Stimulated activated effector memory CD8-positive, alpha-beta T cell treated with anti-CD3 and anti-CD28 coated beads, Interleukin-12 subunit alpha, Interleukin-12 subunit beta, amount 100 ng/mL, for 72 hours (primary cell): ENCODE measurements around the gene ERMARD.

Experiments used
- ATAC-seq: fragments of 150-1000 bp; cut with Tn5 transposase; 2 replicates; pipeline ENCODE4 v1.10.0; 2021
- DNase-seq, 2 donors: peaks; one replicate each; pipeline ENCODE4 v3.0.0; 2021 to 2022; ENCODE audit warnings: low spot score in 2 of 2
- H3K27ac Mint-ChIP-seq: one replicate; pipeline ENCODE4 v1.8.0; 2022; ENCODE audit warnings: mild to moderate bottlenecking, mixed read lengths
- H3K36me3 Mint-ChIP-seq: one replicate; pipeline ENCODE4 v1.8.0; 2022; ENCODE audit warnings: mild to moderate bottlenecking, mixed read lengths
- H3K4me1 Mint-ChIP-seq: one replicate; pipeline ENCODE4 v1.8.0; 2022; ENCODE audit warnings: mixed read lengths
- H3K4me3 Mint-ChIP-seq: one replicate; pipeline ENCODE4 v1.8.0; 2022; ENCODE audit warnings: mild to moderate bottlenecking, mixed read lengths
- H3K9me3 Mint-ChIP-seq: one replicate; pipeline ENCODE4 v1.8.0; 2022; ENCODE audit warnings: mixed read lengths

Gene ERMARD

GRCh38 chr6:169800668-169801395, 49.4 kb downstream of the ERMARD start:
- H3K4me1 Mint-ChIP-seq, result peaks cover 32% of the 10 kb centered on the region
- no peak overlapping the region for H3K27ac Mint-ChIP-seq
- H3K4me3 Mint-ChIP-seq, result no peak overlapping the region
- peak in 1 of 2 donors; percentile 42 for DNase-seq
- no peaks in the 10 kb centered on the region for H3K9me3 Mint-ChIP-seq
- H3K36me3 Mint-ChIP-seq, result no peaks in the 10 kb centered on the region
- no peak for ATAC-seq

DNA sequence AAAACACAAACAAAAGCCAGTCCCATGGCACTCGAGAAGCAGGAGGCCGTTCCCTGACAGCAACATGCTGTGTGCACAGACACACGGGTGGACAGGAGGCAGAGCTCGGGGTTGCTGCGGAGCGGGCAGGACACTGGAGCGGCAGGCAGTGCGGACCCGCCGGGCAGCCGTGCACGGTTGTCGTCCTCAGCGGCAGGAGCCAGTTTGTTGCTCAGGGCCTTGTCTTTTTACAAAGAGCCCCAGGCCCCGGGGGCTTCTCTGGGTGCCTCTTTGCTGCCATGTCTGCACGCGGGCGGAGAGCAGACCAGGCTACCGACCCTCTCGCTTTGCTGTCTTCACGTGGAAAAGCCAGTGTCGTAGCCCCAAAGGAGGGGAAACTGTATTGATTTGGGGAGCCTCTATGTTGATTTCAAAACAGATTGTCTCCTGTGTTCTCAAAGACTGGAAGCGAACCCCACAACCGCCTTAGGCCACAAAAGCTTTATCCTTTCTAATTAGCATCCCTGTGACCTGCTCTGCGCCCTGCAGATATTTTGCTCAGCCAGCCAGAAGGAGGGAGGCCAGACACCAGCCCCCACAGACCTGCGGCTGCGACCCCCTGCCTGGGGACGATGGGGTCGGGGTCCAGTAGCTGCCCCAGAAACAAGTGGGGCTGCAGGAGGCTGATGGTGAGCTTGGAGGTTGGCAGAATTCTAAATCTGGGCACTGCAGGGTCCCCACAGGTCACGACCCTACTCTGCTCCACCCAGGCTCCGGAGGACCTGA, 50.2 kb downstream of the ERMARD start:
- Mint-ChIP-seq H3K4me3 (no peak overlapping the region), H3K36me3 (no peaks in the 10 kb centered on the region)

DNA sequence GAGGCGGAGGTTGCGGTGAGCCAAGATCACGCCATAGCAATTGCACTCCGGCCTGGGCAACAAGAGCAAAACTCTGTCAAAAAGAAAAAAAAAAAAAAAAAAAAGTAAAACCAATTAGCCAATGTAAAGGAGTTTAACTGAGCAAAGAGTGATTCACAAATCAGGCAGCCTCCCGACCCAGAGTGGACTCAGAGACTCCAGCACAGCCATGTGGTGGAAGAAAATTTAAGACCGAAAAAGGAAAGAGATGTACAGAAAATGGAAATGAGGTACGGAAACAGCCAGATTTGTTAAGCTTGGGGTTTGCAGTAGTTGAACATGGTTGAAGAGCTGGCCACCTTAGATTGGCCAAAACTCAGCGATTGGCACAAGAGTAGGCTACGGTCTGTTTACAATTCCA, 51.4 kb downstream of the ERMARD start:
- ATAC-seq (no peak), DNase-seq (no peak)
- H3K4me3 Mint-ChIP-seq, result peak overlapping the region; percentile 2
- no peaks in the 10 kb centered on the region for H3K9me3 Mint-ChIP-seq
- no peak overlapping the region for H3K27ac Mint-ChIP-seq
- H3K4me1 Mint-ChIP-seq, result peaks cover 51% of the 10 kb centered on the region
- H3K36me3 Mint-ChIP-seq, result no peaks in the 10 kb centered on the region

More for the DNA sequence above, 50.2 kb downstream of the ERMARD start:
- peak in 1 of 2 donors; percentile 25 for DNase-seq
- H3K9me3 Mint-ChIP-seq, result no peaks in the 10 kb centered on the region
- ATAC-seq, result no peak
- H3K4me1 Mint-ChIP-seq, result peaks cover 39% of the 10 kb centered on the region
- H3K27ac Mint-ChIP-seq, result no peak overlapping the region

DNA sequence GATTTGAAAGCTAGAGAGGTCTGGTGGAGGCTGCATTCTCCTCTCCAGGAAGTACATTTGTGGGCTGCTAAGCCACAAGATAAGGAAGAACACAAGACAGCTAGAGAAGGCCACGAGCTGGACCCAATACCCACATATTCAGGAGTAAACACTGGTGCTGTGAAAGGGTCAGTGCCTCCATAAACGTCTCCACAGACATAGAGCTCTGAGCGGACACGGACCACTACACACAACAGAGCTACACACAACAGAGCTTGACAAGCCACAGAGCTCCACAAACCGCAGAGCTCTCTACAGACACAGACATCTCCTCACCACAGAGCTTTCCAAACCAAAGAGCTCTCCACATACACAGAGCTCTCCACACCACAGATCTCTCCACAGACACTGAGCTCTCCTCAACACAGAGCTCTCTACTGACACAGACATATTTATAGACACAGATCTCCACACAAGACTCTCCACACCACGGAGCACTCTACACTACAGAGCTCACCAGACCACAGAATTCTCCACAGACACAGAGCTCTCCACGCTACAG, 51.9 kb downstream of the ERMARD start:
- H3K9me3 Mint-ChIP-seq, result no peaks in the 10 kb centered on the region
- ATAC-seq (peak; percentile 34), DNase-seq (peak in 1 of 2 donors; percentile 47)
- no peak overlapping the region for H3K27ac Mint-ChIP-seq
- H3K36me3 Mint-ChIP-seq, result no peaks in the 10 kb centered on the region
- H3K4me3 Mint-ChIP-seq, result peak overlapping the region; percentile 2
- H3K4me1 Mint-ChIP-seq, result peaks cover 54% of the 10 kb centered on the region

DNA sequence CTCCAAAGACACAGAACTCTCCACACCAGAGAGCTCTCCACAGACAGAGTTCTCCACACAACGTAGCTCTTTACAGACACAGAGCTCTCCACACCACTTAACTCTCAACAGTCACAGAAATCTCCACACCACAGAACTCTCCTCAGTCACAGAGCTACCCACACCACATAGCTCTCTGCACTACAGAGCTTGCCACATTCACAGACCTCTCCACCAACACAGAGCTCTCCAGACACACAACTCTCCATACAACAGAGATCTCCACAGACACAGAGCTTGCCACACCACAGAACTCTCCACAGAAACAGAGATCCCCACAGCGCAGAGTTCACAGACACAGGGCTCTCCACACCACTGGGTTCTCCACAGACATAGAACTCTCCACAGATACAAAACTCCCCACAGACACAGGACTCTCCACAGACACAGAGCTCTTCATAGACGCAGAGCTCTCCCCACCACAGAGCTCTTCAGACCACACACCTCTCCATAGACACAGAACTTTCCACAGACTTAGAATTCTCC, 52.5 kb downstream of the ERMARD start:
- no peaks in the 10 kb centered on the region for H3K9me3 Mint-ChIP-seq
- H3K27ac Mint-ChIP-seq, result peak overlapping the region; percentile 0
- DNase-seq (no peak), ATAC-seq (peak; percentile 33)
- H3K36me3 Mint-ChIP-seq, result no peaks in the 10 kb centered on the region
- peaks cover 54% of the 10 kb centered on the region for H3K4me1 Mint-ChIP-seq
- peak overlapping the region; percentile 2 for H3K4me3 Mint-ChIP-seq

GRCh38 chr6:169804427-169804826, 53.0 kb downstream of the ERMARD start:
- Mint-ChIP-seq H3K4me3 (no peak overlapping the region), H3K36me3 (no peaks in the 10 kb centered on the region), H3K9me3 (no peaks in the 10 kb centered on the region), H3K4me1 (peaks cover 54% of the 10 kb centered on the region), H3K27ac (peak overlapping the region; percentile 0)
- no peak for DNase-seq
- ATAC-seq, result peak; percentile 2

DNA sequence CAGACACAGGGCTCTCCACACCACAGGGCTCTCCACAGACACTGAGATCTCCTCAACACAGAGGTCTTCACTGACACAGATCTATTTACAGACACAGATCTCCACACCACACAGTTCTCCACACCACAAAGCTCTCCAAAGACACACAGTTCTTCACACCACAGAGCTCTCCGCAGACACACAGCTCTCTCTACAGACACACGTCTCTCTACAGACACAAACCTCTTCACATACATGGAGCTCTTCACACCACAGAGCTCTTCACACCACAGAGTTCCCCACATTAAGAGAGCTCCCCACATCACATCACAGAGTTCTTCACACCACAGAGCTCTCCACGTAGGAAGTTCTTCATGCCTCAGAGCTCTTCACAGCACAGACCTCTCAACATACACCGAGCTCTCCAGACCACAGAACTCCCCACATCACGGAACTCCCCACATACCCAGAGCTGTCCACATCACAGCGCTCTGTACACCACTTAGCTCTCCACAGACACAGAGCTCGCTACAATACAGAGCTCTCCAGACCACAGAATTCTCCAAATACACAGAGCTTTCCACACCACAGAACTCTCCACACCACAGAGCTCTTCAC, 53.9 kb downstream of the ERMARD start:
- H3K9me3 Mint-ChIP-seq, result no peaks in the 10 kb centered on the region
- no peaks in the 10 kb centered on the region for H3K36me3 Mint-ChIP-seq
- ATAC-seq (peak; percentile 26), DNase-seq (peak in 1 of 2 donors; percentile 40)
- H3K4me3 Mint-ChIP-seq, result no peak overlapping the region
- peak overlapping the region; percentile 6 for H3K27ac Mint-ChIP-seq
- peaks cover 62% of the 10 kb centered on the region for H3K4me1 Mint-ChIP-seq

- Mint-ChIP-seq H3K36me3 (no peaks in the 10 kb centered on the region), H3K9me3 (no peaks in the 10 kb centered on the region), H3K27ac (peak overlapping the region; percentile 36), H3K4me1 (peaks cover 63% of the 10 kb centered on the region), H3K4me3 (no peak overlapping the region)
- DNase-seq, result no peak
- no peak for ATAC-seq
Observed at GRCh38 chr6:169806701-169807100, 55.3 kb downstream of the ERMARD start.

DNA sequence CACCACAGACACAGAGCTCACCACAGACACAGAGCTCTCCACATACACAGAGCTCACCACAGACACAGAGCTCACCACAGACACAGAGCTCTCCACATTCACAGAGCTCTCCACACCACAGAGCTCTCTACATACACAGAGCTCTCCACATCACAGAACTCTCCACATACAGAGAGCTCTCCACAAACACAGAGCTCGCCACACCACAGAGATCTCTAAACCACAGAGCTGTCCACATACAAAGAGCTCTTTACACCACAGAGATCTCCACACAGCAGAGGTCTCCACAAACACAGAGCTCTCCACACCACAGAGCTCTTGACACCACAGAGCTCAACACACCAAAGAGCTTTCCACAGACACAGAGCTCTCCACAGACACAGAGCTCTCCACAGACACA, 55.8 kb downstream of the ERMARD start:
- H3K27ac Mint-ChIP-seq, result no peak overlapping the region
- peaks cover 63% of the 10 kb centered on the region for H3K4me1 Mint-ChIP-seq
- no peak overlapping the region for H3K4me3 Mint-ChIP-seq
- no peaks in the 10 kb centered on the region for H3K9me3 Mint-ChIP-seq
- H3K36me3 Mint-ChIP-seq, result no peaks in the 10 kb centered on the region
- DNase-seq (peak in 1 of 2 donors; percentile 42), ATAC-seq (no peak)

DNA sequence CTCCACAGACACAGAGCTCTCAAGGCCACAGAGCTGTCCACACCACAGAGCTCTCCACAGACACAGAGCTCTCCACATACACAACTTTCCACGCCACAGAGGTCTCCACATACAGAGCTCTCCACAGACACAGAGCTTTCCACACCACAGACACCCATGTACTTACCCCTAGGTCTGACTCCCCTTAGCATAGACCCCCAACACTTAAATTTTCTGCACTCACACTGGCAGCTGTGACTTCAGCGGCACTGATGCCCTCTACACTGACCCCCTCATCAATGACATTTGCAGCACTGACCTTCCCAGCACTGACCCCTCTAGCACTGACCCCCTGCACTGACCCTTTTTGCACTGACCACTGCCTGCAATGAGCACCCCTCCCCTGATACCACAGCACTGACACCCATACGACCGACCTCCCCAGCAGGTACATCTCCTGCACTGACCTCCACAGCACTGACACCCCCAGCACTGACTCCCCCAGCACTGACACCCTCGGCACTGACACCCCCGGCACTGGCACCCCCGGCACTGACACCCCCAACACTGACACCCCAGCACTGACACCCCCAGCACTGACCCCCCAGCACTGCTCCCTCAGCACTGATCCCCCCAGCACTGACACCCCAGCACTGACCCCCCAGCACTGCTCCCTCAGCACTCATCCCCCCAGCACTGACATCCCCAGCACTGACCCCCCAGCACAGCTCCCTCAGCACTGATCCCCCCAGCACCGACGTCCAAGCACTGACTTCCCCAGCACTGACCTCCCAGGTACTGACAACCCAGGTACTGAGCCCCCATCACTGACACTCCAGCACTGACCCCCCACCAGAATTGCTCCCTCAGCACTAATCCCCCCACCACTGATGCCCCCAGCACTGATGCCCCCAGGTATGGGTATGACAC, 56.5 kb downstream of the ERMARD start:
- Mint-ChIP-seq H3K36me3 (no peaks in the 10 kb centered on the region), H3K4me3 (no peak overlapping the region), H3K27ac (no peak overlapping the region), H3K9me3 (no peaks in the 10 kb centered on the region), H3K4me1 (peaks cover 60% of the 10 kb centered on the region)
- ATAC-seq, result no peak
- DNase-seq, result no peak

DNA sequence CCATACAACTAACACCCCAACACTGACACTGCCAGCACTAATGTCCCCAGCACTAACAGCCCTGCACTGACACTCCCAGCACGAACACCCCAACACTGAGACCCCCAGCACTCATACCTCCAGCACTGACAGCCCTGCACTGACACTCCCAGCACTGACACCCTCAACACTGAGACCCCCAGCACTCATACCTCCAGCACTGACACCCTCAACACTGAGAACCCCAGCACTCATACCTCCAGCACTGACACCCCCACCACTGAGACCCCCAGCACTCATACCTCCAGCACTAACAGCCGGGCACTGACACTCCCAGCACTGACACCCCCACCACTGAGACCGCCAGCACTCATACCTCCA, 57.2 kb downstream of the ERMARD start:
- Mint-ChIP-seq H3K36me3 (no peaks in the 10 kb centered on the region), H3K27ac (no peak overlapping the region), H3K4me3 (no peak overlapping the region), H3K9me3 (no peaks in the 10 kb centered on the region), H3K4me1 (peaks cover 54% of the 10 kb centered on the region)
- ATAC-seq, result no peak
- DNase-seq, result peak in 1 of 2 donors; percentile 13

GRCh38 chr6:169809386-169809785, 58.0 kb downstream of the ERMARD start:
- Mint-ChIP-seq H3K36me3 (no peaks in the 10 kb centered on the region), H3K4me3 (no peak overlapping the region)

DNA sequence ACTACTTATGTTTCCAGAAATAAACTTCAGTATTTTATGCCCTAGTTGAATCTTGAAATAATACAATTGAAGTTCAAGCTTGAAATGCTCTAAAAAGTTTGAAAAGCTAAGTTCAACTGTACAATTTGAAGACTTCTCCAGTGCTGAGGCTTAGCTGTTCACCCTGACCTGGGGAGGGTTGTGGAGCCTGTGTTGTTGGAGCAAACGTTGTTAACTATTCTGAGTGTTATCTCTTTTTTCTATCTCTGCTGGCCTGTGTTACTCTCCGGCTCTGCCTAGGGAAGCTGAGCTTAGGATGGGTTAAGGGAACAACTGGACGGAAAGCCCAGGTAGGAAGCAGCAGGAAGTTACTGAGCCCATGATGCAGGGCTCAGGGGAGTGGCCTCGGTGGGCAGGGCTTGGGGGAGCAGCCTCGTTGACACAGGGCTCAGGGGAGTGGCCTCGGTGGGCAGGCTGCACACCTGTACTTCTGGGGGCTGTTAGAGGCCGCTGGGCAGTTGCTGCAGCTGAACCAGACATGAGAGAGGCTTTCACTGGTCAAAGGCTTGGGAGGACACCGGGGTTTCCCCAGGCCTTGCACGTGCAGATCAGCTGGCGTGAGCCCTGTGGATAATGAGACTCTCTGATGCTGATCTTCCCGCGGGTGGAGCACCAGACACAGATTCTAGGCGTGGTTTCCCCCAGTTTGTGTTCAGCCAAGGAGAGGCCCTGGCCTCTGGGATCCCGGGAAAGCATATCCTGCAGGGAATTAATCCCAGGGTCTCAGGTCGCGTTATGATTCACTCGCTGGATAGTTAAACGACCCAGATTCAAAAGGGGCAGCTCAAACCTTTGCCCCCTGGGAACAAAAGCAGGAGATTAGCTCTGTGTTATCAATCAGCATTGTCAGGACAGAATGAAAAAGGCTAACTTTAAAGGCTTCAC, 58.9 kb downstream of the ERMARD start:
- Mint-ChIP-seq H3K27ac (no peak overlapping the region), H3K36me3 (no peaks in the 10 kb centered on the region), H3K4me3 (no peak overlapping the region), H3K9me3 (no peaks in the 10 kb centered on the region), H3K4me1 (peaks cover 37% of the 10 kb centered on the region)
- ATAC-seq, result no peak
- no peak for DNase-seq

More at GRCh38 chr6:169809386-169809785, 58.0 kb downstream of the ERMARD start:
- Mint-ChIP-seq H3K9me3 (no peaks in the 10 kb centered on the region), H3K27ac (no peak overlapping the region), H3K4me1 (peaks cover 46% of the 10 kb centered on the region)
- ATAC-seq (no peak), DNase-seq (no peak)

DNA sequence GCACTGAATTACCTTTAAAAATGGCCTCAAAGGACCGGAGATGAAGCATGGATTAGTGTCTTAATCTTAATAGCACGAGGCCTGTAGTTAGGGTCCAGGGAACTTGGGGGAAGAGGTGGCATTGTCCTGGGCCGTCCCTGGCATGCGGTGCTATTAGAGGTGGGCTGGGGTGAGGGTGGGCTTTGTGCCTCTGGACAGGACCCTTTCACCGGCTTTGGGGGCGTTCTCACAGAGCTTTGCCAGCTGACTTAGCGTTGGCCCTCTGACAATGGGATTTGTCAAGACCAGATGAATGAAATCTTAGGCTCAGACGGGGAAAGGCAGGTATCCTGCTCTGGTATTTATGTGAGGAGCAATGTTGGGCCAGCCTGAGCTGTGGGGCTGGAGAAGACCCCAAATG, 59.6 kb downstream of the ERMARD start:
- DNase-seq, result no peak
- Mint-ChIP-seq H3K27ac (no peak overlapping the region), H3K4me1 (peaks cover 29% of the 10 kb centered on the region), H3K9me3 (peaks cover 1% of the 10 kb centered on the region), H3K4me3 (no peak overlapping the region), H3K36me3 (no peaks in the 10 kb centered on the region)
- ATAC-seq, result no peak
